HG02938 (cell line): ENCODE data around the gene PLA2G2F.

Source experiments
- ATAC-seq: cut with Tn5 transposase; IDR thresholded peaks from one replicate; pipeline ENCODE4 v1.9.1; 2021; ENCODE audit warnings: mild to moderate bottlenecking, moderate library complexity; ENCODE audit not compliant: unreplicated experiment

The PLA2G2F gene

GRCh38 chr1:20166051-20166450 lies 26.9 kb downstream of the PLA2G2F start:
- no peak for ATAC-seq

- no peak for ATAC-seq
Measured at GRCh38 chr1:20167126-20167525, 28.0 kb downstream of the PLA2G2F start.

- ATAC-seq = no peak
Measured at GRCh38 chr1:20168564-20169491, 29.7 kb downstream of the PLA2G2F start.

- ATAC-seq = no peak
Measured at GRCh38 chr1:20169932-20170331, 30.8 kb downstream of the PLA2G2F start.

- ATAC-seq = no peak
Measured at GRCh38 chr1:20172033-20172590, 33.0 kb downstream of the PLA2G2F start.

- no peak for ATAC-seq
Measured at GRCh38 chr1:20174937-20175666, 36.0 kb downstream of the PLA2G2F start.

GRCh38 chr1:20178634-20179370 lies 39.7 kb downstream of the PLA2G2F start:
- ATAC-seq = no peak

GRCh38 chr1:20179371-20180128 lies 40.4 kb downstream of the PLA2G2F start:
- no peak for ATAC-seq

- ATAC-seq = no peak
Measured at GRCh38 chr1:20180129-20180843, 41.2 kb downstream of the PLA2G2F start.

GRCh38 chr1:20180844-20181207 lies 41.7 kb downstream of the PLA2G2F start:
- ATAC-seq = no peak

GRCh38 chr1:20182415-20182814 lies 43.3 kb downstream of the PLA2G2F start:
- no peak for ATAC-seq

- ATAC-seq = no peak
Measured at GRCh38 chr1:20183035-20183434, 43.9 kb downstream of the PLA2G2F start.

- no peak for ATAC-seq
Measured at GRCh38 chr1:20183616-20184271, 44.6 kb downstream of the PLA2G2F start.

GRCh38 chr1:20184481-20184900 lies 45.4 kb downstream of the PLA2G2F start:
- no peak for ATAC-seq

GRCh38 chr1:20184997-20185833 lies 46.1 kb downstream of the PLA2G2F start:
- no peak for ATAC-seq

GRCh38 chr1:20185834-20186782 lies 47.0 kb downstream of the PLA2G2F start, which contains the start of the genes PLA2G2C and UBXN10:
Gene PLA2G2C (minus strand): TSS chr1:20186518. CDS start chr1:20177363, 9,155 bp downstream.
Gene UBXN10 (plus strand): TSS chr1:20186096. CDS start chr1:20190562, 4,466 bp downstream.
- no peak for ATAC-seq
